Panc1 (cell line): ENCODE results near the gene TAF6. TPM values are rescaled to one million over a fixed set of nuclear protein-coding genes. Genes with fewer than 3 reads are reported as not detected.

Experiments
- microRNA-seq: library from miRNA; unstranded; fragments of <30 nt; microRNA quantifications from one replicate; pipeline ENCODE4 v1.1.0, GENCODE V29; 2020; ENCODE audit not compliant: unreplicated experiment
- total RNA-seq: library from RNA; stranded (reverse); gene quantifications from one replicate; pipeline ENCODE4 v1.2.1, GENCODE V29; 2021; ENCODE audit not compliant: unreplicated experiment

TAF6 gene
- total RNA-seq, 1 experiment from 2014 or later: 92.3 TPM

Small RNA genes lying within 50 kb of the gene (microRNA-seq; reads per million reads assigned to microRNA genes)
- 5,670 reads per million, percentile 91 among the genes with 10 or more reads in this experiment for gene MIR106B
- gene MIR25: 906 reads per million, percentile 80 among the genes with 10 or more reads in this experiment
- not detected for gene MIR4658
- gene MIR93: 8,594 reads per million, percentile 95 among the genes with 10 or more reads in this experiment

Other genes starting within 250 kb of the TAF6 start
- not detected for gene OR2AE1, start 242.3 kb downstream of the TAF6 start, total RNA-seq
- 28.1 TPM for gene TRIM4, start 199.8 kb downstream of the TAF6 start, total RNA-seq
- not detected for gene GJC3, start 189.7 kb downstream of the TAF6 start, total RNA-seq
- 0.49 TPM for gene AZGP1, start 143.3 kb downstream of the TAF6 start, total RNA-seq
- 55.5 TPM for gene ZKSCAN1, start 103.8 kb downstream of the TAF6 start, total RNA-seq
- gene ZSCAN21, start 69.6 kb downstream of the TAF6 start, total RNA-seq: 13.4 TPM
- gene ZNF3, start 37.6 kb downstream of the TAF6 start, total RNA-seq: 32.9 TPM
- gene COPS6, start 30.4 kb downstream of the TAF6 start, total RNA-seq: 182 TPM
- gene MCM7, start 18.0 kb downstream of the TAF6 start, total RNA-seq: 258 TPM
- gene AP4M1, start 17.7 kb downstream of the TAF6 start, total RNA-seq: 42.6 TPM
- 12.6 TPM for gene CNPY4, start 276 bp upstream of the TAF6 start, total RNA-seq
- gene MBLAC1, start 7.6 kb upstream of the TAF6 start, total RNA-seq: 5.2 TPM
- 224 TPM for gene LAMTOR4, start 29.6 kb upstream of the TAF6 start, total RNA-seq
- gene TRAPPC14, start 39.4 kb upstream of the TAF6 start, total RNA-seq: 33.2 TPM
- 0.98 TPM for gene GAL3ST4, start 49.3 kb upstream of the TAF6 start, total RNA-seq
- 7.9 TPM for gene GPC2, start 58.0 kb upstream of the TAF6 start, total RNA-seq
- 1.7 TPM for gene STAG3, start 58.6 kb upstream of the TAF6 start, total RNA-seq
- not detected for gene PVRIG, start 100.6 kb upstream of the TAF6 start, total RNA-seq
- gene SPDYE3, start 188.3 kb upstream of the TAF6 start, total RNA-seq: not detected
- gene PILRB, start 238.8 kb upstream of the TAF6 start, total RNA-seq: 73.2 TPM